Vagina (tissue), 2 donors: Measurements from ENCODE around the gene FBXW11. TPM values are rescaled to one million over a fixed set of nuclear protein-coding genes. Genes with fewer than 3 reads are reported as not detected.

Experiments
- DNase-seq, 2 donors: peaks; one replicate each; pipeline ENCODE4 v3.0.0-alpha.2; 2017; ENCODE audit errors: extremely low spot score in 2 of 2
- H3K27ac ChIP-seq: fragments of 200-600 bp; sonication (generic); one replicate; pipeline ENCODE4 v1.5.1; 2019
- H3K27me3 ChIP-seq: fragments of 200-600 bp; sonication (generic); one replicate; pipeline ENCODE4 v1.5.1; 2019
- H3K36me3 ChIP-seq, 2 donors: fragments of 200-600 bp; sonication (generic); one replicate each; pipeline ENCODE4 v1.5.1; 2017 to 2019
- H3K4me1 ChIP-seq: fragments of 200-600 bp; sonication (generic); one replicate; pipeline ENCODE4 v1.5.1; 2019
- H3K4me3 ChIP-seq, 2 donors: fragments of 200-600 bp; sonication (generic); 1 replicate in 1 of 2; 2 replicates in 1 of 2; pipeline ENCODE4 v1.5.1; 2016 to 2019
- H3K9me3 ChIP-seq: fragments of 200-600 bp; sonication (generic); one replicate; pipeline ENCODE4 v1.5.1; 2019
- POLR2A ChIP-seq, 2 donors: fragments of 450-650 bp; IDR thresholded peaks; one replicate each; pipeline ENCODE4 v1.6.1; 2017; ENCODE audit warnings: antibody characterized with exemption in 2 of 2, mild to moderate bottlenecking in 2 of 2, moderate library complexity in 2 of 2
- POLR2AphosphoS5 ChIP-seq, 2 donors: sonication (generic); formaldehyde crosslinking; IDR thresholded peaks; one replicate each; pipeline ENCODE4 v1.9.0; 2017; ENCODE audit warnings: antibody characterized with exemption in 2 of 2, mild to moderate bottlenecking in 2 of 2, low read depth in 1 of 2; ENCODE audit not compliant: insufficient read depth in 1 of 2
- intact Hi-C: fragments of 100-400 bp; cut with DNase I; formaldehyde crosslinking; loops from one replicate; pipeline ENCODE4 v1.15.1; 2023
- total RNA-seq: library from RNA; depleted of rRNA; stranded (reverse); fragments of >200 nt; gene quantifications from one replicate; pipeline ENCODE4 v1.2.3, GENCODE V29; 2016
- TF ChIP-seq, protein P1 (sequence below), 3 experiments: fragments of 450-650 bp in 2 of 3; fragments of 200-600 bp in 1 of 3; sonication (generic) in 1 of 3; IDR thresholded peaks; one replicate each; pipeline ENCODE4 v1.5.1; 2017 to 2019; ENCODE audit warnings: antibody characterized with exemption in 3 of 3, mild to moderate bottlenecking in 2 of 3, moderate library complexity in 2 of 3

FBXW11 gene
- total RNA-seq, 1 donor from 2014 or later, result 40.5 TPM

DNA sequence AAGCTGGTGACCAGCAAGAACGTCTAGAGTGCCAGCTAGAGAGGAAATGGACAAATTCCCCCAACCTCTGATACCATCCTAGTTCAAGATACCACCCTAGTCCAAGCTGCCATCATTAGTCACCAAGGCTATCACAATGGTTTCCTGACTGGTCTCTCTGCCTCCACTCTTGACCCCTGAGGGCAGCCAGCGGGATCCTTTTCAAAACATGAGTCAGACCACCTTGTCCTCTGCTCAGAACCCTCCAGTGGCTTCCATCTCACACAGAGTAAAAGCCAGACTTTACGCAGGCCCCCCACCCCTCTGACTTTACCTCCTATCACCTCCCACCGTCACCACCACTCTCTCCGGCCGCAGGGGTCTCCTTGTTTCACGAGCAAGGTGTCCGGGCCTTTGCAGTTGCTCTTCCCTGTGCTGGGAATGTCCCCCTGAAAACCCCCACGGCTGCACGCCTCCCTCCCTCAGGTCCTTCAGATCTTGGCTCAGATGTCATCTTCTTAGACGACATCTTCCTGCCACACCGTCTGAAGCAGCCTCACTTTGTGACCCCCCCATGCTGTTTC is 42.2 kb upstream of the FBXW11 start:
- intact Hi-C loops, result loop anchor here (10.0 kb wide), 1 partner anchor 134 kb away; no protein-coding TSS in a partner anchor
- no peak for TF ChIP-seq POLR2AphosphoS5 (IDR thresholded peaks at IDR 0.05; ENCODE audit: insufficient read depth in 1 of 2, low read depth in 1 of 2)
- TF ChIP-seq POLR2A (IDR thresholded peaks at IDR 0.05), result no peak
- TF ChIP-seq, protein P1, sequence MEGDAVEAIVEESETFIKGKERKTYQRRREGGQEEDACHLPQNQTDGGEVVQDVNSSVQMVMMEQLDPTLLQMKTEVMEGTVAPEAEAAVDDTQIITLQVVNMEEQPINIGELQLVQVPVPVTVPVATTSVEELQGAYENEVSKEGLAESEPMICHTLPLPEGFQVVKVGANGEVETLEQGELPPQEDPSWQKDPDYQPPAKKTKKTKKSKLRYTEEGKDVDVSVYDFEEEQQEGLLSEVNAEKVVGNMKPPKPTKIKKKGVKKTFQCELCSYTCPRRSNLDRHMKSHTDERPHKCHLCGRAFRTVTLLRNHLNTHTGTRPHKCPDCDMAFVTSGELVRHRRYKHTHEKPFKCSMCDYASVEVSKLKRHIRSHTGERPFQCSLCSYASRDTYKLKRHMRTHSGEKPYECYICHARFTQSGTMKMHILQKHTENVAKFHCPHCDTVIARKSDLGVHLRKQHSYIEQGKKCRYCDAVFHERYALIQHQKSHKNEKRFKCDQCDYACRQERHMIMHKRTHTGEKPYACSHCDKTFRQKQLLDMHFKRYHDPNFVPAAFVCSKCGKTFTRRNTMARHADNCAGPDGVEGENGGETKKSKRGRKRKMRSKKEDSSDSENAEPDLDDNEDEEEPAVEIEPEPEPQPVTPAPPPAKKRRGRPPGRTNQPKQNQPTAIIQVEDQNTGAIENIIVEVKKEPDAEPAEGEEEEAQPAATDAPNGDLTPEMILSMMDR (IDR thresholded peaks at IDR 0.05), result no peak
- Histone ChIP-seq H3K27me3 (no peaks in the 10 kb centered on the region), H3K27ac (no peak overlapping the region), H3K4me1 (no peaks in the 10 kb centered on the region), H3K36me3 (peaks cover 0 to 15% of the 10 kb centered on the region in 2 donors), H3K4me3 (no peak overlapping the region), H3K9me3 (no peaks in the 10 kb centered on the region)
- DNase-seq, result no peak

DNA sequence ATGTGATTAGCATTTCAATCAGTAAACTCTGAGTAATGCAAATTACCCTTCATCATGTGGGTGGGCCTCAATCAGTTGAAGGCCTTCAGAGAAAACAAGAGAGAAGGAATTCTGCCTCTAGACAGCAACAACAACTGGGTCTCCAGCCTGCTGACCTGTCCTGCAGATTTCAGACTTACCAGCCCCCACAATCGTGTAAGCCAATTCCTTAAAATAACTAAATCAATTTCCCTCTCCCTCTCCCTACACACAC is 41.7 kb upstream of the FBXW11 start:
- TF ChIP-seq POLR2AphosphoS5 (IDR thresholded peaks at IDR 0.05; ENCODE audit: insufficient read depth in 1 of 2, low read depth in 1 of 2) (no peak), POLR2A (IDR thresholded peaks at IDR 0.05) (no peak)
- Histone ChIP-seq H3K4me1 (no peaks in the 10 kb centered on the region), H3K9me3 (no peaks in the 10 kb centered on the region), H3K27ac (no peak overlapping the region), H3K27me3 (no peaks in the 10 kb centered on the region), H3K36me3 (peaks cover 0 to 15% of the 10 kb centered on the region in 2 donors), H3K4me3 (no peak overlapping the region)
- no peak for DNase-seq
- intact Hi-C loops, result loop anchor here (10.0 kb wide), 1 partner anchor 133 kb away; no protein-coding TSS in a partner anchor

DNA sequence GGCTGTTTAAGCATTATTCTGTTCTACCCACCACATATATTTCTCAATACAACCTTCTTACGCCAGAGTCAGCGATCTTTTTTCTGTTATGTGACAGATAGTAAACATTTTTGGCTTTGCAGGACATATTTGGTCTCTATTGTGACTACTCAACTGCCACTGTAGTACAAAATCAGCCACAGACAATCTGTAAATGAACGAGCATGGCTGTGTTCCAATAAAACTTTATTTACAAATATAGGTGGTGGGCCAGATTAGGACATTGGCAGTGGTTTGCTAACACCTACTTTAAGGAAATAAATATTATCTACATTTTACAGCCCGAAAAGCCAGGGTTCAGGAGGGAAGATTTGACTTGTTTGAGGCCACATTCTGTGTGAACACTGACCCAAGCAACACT is 40.2 kb upstream of the FBXW11 start:
- intact Hi-C loops, result loop anchor here (10.0 kb wide), 1 partner anchor 132 kb away; no protein-coding TSS in a partner anchor

DNA sequence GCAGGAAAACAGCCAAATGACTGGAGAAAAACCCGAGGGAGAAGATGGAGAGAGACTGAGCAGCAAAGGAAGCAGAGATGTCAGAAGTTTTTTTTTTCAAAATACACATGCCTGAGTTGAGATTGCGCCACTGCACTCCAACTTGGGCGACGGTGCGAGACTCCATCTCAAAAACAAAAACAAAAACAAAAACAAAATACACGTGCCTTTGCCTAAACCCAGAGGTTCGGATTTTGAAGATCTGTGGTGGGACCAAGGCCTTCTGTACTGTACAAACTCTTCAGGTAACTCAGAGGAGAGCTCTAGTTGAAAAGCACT is 38.8 kb upstream of the FBXW11 start:
- intact Hi-C loops, result loop anchor here (10.0 kb wide), 1 partner anchor 130 kb away; no protein-coding TSS in a partner anchor
- Histone ChIP-seq H3K4me1 (no peaks in the 10 kb centered on the region), H3K4me3 (no peak overlapping the region), H3K27me3 (no peaks in the 10 kb centered on the region), H3K36me3 (peaks cover 0 to 7% of the 10 kb centered on the region in 2 donors), H3K27ac (no peak overlapping the region), H3K9me3 (no peaks in the 10 kb centered on the region)
- DNase-seq, result no peak
- TF ChIP-seq, protein P1 (IDR thresholded peaks at IDR 0.05), result no peak
- TF ChIP-seq POLR2AphosphoS5 (IDR thresholded peaks at IDR 0.05; ENCODE audit: insufficient read depth in 1 of 2, low read depth in 1 of 2) (no peak), POLR2A (IDR thresholded peaks at IDR 0.05) (no peak)

More for the DNA sequence above, 40.2 kb upstream of the FBXW11 start:
- Histone ChIP-seq H3K27me3 (no peaks in the 10 kb centered on the region), H3K4me3 (no peak overlapping the region), H3K27ac (no peak overlapping the region), H3K36me3 (peaks cover 0 to 7% of the 10 kb centered on the region in 2 donors), H3K4me1 (no peaks in the 10 kb centered on the region), H3K9me3 (no peaks in the 10 kb centered on the region)
- no peak for DNase-seq
- TF ChIP-seq POLR2A (IDR thresholded peaks at IDR 0.05) (no peak), POLR2AphosphoS5 (IDR thresholded peaks at IDR 0.05; ENCODE audit: insufficient read depth in 1 of 2, low read depth in 1 of 2) (no peak)
- TF ChIP-seq, protein P1 (IDR thresholded peaks at IDR 0.05), result no peak

DNA sequence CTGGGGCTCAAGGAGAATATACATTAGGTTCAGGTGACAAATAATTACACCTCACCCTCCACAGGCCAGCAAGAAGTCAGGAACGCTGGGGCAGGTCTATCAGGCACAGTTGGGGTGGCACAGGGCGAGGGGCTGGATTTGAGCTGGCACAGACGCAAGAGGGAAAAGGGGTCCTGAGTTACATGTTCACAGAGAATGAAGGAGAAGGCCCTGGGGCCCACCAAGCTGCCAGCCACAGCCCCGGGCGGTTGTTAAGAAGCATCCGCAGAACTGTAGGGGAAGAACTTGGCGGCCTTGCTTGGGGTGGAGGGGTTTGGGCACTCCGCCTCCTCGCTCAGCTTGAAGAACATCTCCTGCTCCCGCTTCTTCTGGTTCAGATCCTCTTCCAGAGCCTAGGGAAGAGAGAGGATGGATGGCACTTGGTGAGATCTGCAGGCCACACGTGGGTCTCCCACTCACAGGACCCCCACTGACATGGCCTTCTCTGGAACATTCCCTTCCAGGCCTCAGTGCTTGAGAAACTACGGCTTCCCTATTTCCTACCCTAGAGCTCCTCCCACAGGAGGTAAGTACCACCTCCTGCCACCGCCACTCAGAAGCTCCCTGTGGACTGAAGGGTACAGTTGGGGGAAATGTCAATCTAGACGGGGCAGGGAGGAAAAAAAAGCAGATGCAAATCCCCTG is 38.3 kb upstream of the FBXW11 start:
- Histone ChIP-seq H3K4me3 (no peak overlapping the region), H3K4me1 (no peaks in the 10 kb centered on the region), H3K36me3 (peaks cover 0 to 7% of the 10 kb centered on the region in 2 donors), H3K27ac (no peak overlapping the region), H3K9me3 (no peaks in the 10 kb centered on the region), H3K27me3 (no peaks in the 10 kb centered on the region)
- no peak for DNase-seq
- intact Hi-C loops, result loop anchor here (10.0 kb wide), 1 partner anchor 130 kb away; no protein-coding TSS in a partner anchor
- TF ChIP-seq, protein P1 (IDR thresholded peaks at IDR 0.05), result no peak
- TF ChIP-seq POLR2AphosphoS5 (IDR thresholded peaks at IDR 0.05; ENCODE audit: insufficient read depth in 1 of 2, low read depth in 1 of 2) (no peak), POLR2A (IDR thresholded peaks at IDR 0.05) (no peak)
